HCT116 (cell line): ENCODE measurements around the gene RARB. TPM values are rescaled to one million over a fixed set of nuclear protein-coding genes. Genes with fewer than 3 reads are reported as not detected.

Experiments used
- ATAC-seq: fragments of 200-7000 bp; cut with Tn5 transposase; 2 replicates; pipeline ENCODE4 v1.9.1; 2020; ENCODE audit warnings: mild to moderate bottlenecking, moderate library complexity
- BruUV-seq: library from RNA; stranded (reverse); fragments of 400-500 nt; replicated peaks from 2 replicates; lab custom pipeline; 2021; lab: Mats Ljungman, UMichigan
- CTCF ChIA-PET: fragments of 300-600 bp; sonication (Branson Sonifier 250); formaldehyde crosslinking; loops from one replicate; lab custom pipeline; 2021; ENCODE audit warnings: antibody characterized with exemption; lab: Charles Lee
- POLR2A ChIA-PET: fragments of 300-600, 350-600 bp; sonication (Branson Sonifier 250); formaldehyde crosslinking; loops from one replicate; lab custom pipeline; 2021; ENCODE audit warnings: antibody characterized with exemption; lab: Charles Lee
- RAD21 ChIA-PET, 2 experiments: fragments of 300-600 bp; sonication (Branson Sonifier 250); formaldehyde crosslinking; loops; one replicate each; lab custom pipeline; 2023; ENCODE audit warnings: low total read pairs in 2 of 2; ENCODE audit not compliant: uncharacterized antibody in 2 of 2, unreplicated experiment in 2 of 2, low non-redundant PET in 1 of 2; lab: Charles Lee
- DNase-seq: peaks from one replicate; pipeline ENCODE4 v3.0.0-alpha.2; 2010; ENCODE audit warnings: low read depth, low spot score
- H2AFZ ChIP-seq: fragments of 200-600 bp; shearing (Covaris generic), sonication (generic); 2 replicates; pipeline ENCODE4 v1.6.1; 2017; ENCODE audit warnings: low read depth, mixed run types, mixed read lengths, antibody characterized with exemption, low read length; ENCODE audit not compliant: poor library complexity, severe bottlenecking
- H3K27ac ChIP-seq: 2 replicates; pipeline ENCODE4 v1.5.1; 2012; ENCODE audit warnings: low read depth, low read length
- H3K27me3 ChIP-seq: fragments of 200-600 bp; sonication (generic); 2 replicates; pipeline ENCODE4 v1.6.1; 2016; ENCODE audit warnings: mixed run types, low read length, mixed read lengths; ENCODE audit not compliant: insufficient read depth
- H3K36me3 ChIP-seq, 2 experiments: fragments of 200-500 bp in 1 of 2; fragments of 200-600 bp in 1 of 2; sonication (Bioruptor generic) in 1 of 2; sonication (generic) in 1 of 2; 2 replicates each; pipeline versions ENCODE4 v1.5.1 to v1.6.1; 2014 to 2016; ENCODE audit warnings: low read length in 2 of 2, inconsistent platforms in 1 of 2, mixed read lengths in 1 of 2, mixed run types in 1 of 2; ENCODE audit not compliant: insufficient read depth in 2 of 2, control insufficient read depth in 1 of 2
- H3K4me1 ChIP-seq, 2 experiments: fragments of 200-600 bp in 1 of 2; sonication (generic) in 1 of 2; 2 replicates each; pipeline versions ENCODE4 v1.5.1 to v1.6.1; 2012 to 2017; ENCODE audit warnings: low read length in 2 of 2, inconsistent platforms in 1 of 2, mild to moderate bottlenecking in 1 of 2, mixed read lengths in 1 of 2, mixed run types in 1 of 2, moderate library complexity in 1 of 2; ENCODE audit not compliant: insufficient read depth in 2 of 2, control insufficient read depth in 1 of 2
- H3K4me2 ChIP-seq: fragments of 200-600 bp; sonication (generic); 2 replicates; pipeline ENCODE4 v1.6.1; 2017; ENCODE audit warnings: mixed run types, low read length, mixed read lengths
- H3K4me3 ChIP-seq, 2 experiments: fragments of 200-600 bp in 1 of 2; sonication (generic) in 1 of 2; replicated peaks in 1 of 2; 2 replicates each; pipeline ENCODE4 v1.5.1; 2011 to 2016; ENCODE audit warnings: low read length in 2 of 2, control low read depth in 1 of 2, low read depth in 1 of 2, mild to moderate bottlenecking in 1 of 2, mixed read lengths in 1 of 2, mixed run types in 1 of 2
- H3K79me2 ChIP-seq: fragments of 200-600 bp; sonication (generic); 2 replicates; pipeline ENCODE4 v1.6.1; 2017; ENCODE audit warnings: mild to moderate bottlenecking, mixed run types, low read length, moderate library complexity, mixed read lengths; ENCODE audit not compliant: insufficient read depth
- H3K9ac ChIP-seq: fragments of 200-600 bp; sonication (generic); 2 replicates; pipeline ENCODE4 v1.6.1; 2016; ENCODE audit warnings: low read length, mixed read lengths
- H3K9me2 ChIP-seq: fragments of 200-600 bp; sonication (generic), shearing (Covaris generic); 2 replicates; pipeline ENCODE4 v1.6.1; 2017; ENCODE audit warnings: mixed run types, mild to moderate bottlenecking, moderate library complexity; ENCODE audit not compliant: insufficient read depth
- H3K9me3 ChIP-seq, 2 experiments: fragments of 200-500 bp in 1 of 2; fragments of 200-600 bp in 1 of 2; sonication (Bioruptor generic) in 1 of 2; sonication (generic) in 1 of 2; 2 replicates each; pipeline ENCODE4 v1.6.1; 2014 to 2017; ENCODE audit warnings: low read length in 2 of 2, mixed read lengths in 2 of 2, inconsistent platforms in 1 of 2, low read depth in 1 of 2, mild to moderate bottlenecking in 1 of 2, mixed run types in 1 of 2, moderate library complexity in 1 of 2; ENCODE audit not compliant: control insufficient read depth in 1 of 2, insufficient read depth in 1 of 2
- H4K20me1 ChIP-seq: fragments of 200-600 bp; sonication (generic), shearing (Covaris generic); 2 replicates; pipeline ENCODE4 v1.6.1; 2017; ENCODE audit warnings: mixed run types, mild to moderate bottlenecking, moderate library complexity; ENCODE audit not compliant: insufficient read depth
- CBX3 ChIP-seq: IDR thresholded peaks from 2 replicates; pipeline ENCODE4 v1.6.1; 2012; ENCODE audit warnings: low read depth
- CEBPB ChIP-seq: IDR thresholded peaks from 2 replicates; pipeline ENCODE4 v1.6.1; 2012; ENCODE audit warnings: low read depth
- ELF1 ChIP-seq: IDR thresholded peaks from 2 replicates; pipeline ENCODE4 v1.6.1; 2012; ENCODE audit warnings: low read depth, borderline replicate concordance
- EZH2phosphoT487 ChIP-seq: fragments of 200-600 bp; IDR thresholded peaks from 2 replicates; pipeline ENCODE4 v1.6.1; 2018; ENCODE audit warnings: antibody characterized with exemption, borderline replicate concordance
- JUND ChIP-seq: IDR thresholded peaks from 2 replicates; pipeline ENCODE4 v1.6.1; 2012
- POLR2AphosphoS5 ChIP-seq: IDR thresholded peaks from 2 replicates; pipeline ENCODE4 v1.6.1; 2011; ENCODE audit warnings: mild to moderate bottlenecking, low read depth, low read length, moderate library complexity
- RAD21 ChIP-seq: IDR thresholded peaks from 2 replicates; pipeline ENCODE4 v1.6.1; 2012; ENCODE audit warnings: low read depth, mild to moderate bottlenecking
- SIN3A ChIP-seq: IDR thresholded peaks from 2 replicates; pipeline ENCODE4 v1.6.1; 2012; ENCODE audit warnings: low read depth
- TCF7L2 ChIP-seq: IDR thresholded peaks from 2 replicates; pipeline ENCODE4 v1.7.0; 2011; ENCODE audit warnings: borderline replicate concordance, inconsistent platforms; ENCODE audit not compliant: insufficient read depth, insufficient read length; ENCODE audit errors: extremely low read depth
- ZNF274 ChIP-seq: fragments of 200-500 bp; sonication (Bioruptor generic); IDR thresholded peaks from 2 replicates; pipeline ENCODE4 v1.6.1; 2014; ENCODE audit warnings: mild to moderate bottlenecking, low read depth, low read length, inconsistent platforms
- intact Hi-C: fragments of 100-400 bp; cut with micrococcal nuclease; formaldehyde crosslinking; loops from 2 replicates; pipeline ENCODE4 v1.10.0; 2022
- total RNA-seq: library from RNA; stranded (reverse); gene quantifications from one replicate; pipeline ENCODE4 v1.2.1, GENCODE V29; 2021; ENCODE audit not compliant: unreplicated experiment
- TF ChIP-seq, protein P1 (sequence below): IDR thresholded peaks from 2 replicates; pipeline ENCODE4 v1.6.1; 2012; ENCODE audit warnings: low read depth
- TF ChIP-seq, protein P2 (sequence below), 3 experiments: fragments of 200-600 bp in 1 of 3; sonication (generic) in 1 of 3; IDR thresholded peaks in 2 of 3; conservative IDR thresholded peaks in 1 of 3; 2 replicates each; pipeline ENCODE4 v1.5.1; 2012 to 2017; ENCODE audit warnings: low read depth in 2 of 3, low read length in 2 of 3, antibody characterized with exemption in 1 of 3, borderline replicate concordance in 1 of 3, control low read depth in 1 of 3, mild to moderate bottlenecking in 1 of 3, mixed read lengths in 1 of 3, mixed run types in 1 of 3, moderate library complexity in 1 of 3; ENCODE audit not compliant: insufficient read depth in 1 of 3

RARB gene
- total RNA-seq, 1 experiment from 2014 or later: not detected

- TF ChIP-seq, protein P1, sequence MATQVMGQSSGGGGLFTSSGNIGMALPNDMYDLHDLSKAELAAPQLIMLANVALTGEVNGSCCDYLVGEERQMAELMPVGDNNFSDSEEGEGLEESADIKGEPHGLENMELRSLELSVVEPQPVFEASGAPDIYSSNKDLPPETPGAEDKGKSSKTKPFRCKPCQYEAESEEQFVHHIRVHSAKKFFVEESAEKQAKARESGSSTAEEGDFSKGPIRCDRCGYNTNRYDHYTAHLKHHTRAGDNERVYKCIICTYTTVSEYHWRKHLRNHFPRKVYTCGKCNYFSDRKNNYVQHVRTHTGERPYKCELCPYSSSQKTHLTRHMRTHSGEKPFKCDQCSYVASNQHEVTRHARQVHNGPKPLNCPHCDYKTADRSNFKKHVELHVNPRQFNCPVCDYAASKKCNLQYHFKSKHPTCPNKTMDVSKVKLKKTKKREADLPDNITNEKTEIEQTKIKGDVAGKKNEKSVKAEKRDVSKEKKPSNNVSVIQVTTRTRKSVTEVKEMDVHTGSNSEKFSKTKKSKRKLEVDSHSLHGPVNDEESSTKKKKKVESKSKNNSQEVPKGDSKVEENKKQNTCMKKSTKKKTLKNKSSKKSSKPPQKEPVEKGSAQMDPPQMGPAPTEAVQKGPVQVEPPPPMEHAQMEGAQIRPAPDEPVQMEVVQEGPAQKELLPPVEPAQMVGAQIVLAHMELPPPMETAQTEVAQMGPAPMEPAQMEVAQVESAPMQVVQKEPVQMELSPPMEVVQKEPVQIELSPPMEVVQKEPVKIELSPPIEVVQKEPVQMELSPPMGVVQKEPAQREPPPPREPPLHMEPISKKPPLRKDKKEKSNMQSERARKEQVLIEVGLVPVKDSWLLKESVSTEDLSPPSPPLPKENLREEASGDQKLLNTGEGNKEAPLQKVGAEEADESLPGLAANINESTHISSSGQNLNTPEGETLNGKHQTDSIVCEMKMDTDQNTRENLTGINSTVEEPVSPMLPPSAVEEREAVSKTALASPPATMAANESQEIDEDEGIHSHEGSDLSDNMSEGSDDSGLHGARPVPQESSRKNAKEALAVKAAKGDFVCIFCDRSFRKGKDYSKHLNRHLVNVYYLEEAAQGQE: no peak
These were observed 99.7 kb downstream of the RARB start (continued) for GRCh38 chr3:25527801-25528200.

- Histone ChIP-seq H3K27me3 (peaks cover 9% of the 10 kb centered on the region; the same call in 1 of the 2 replicates), H3K9ac (no peak overlapping the region), H3K36me3 (no peaks in the 10 kb centered on the region), H3K79me2 (no peaks in the 10 kb centered on the region), H3K4me1 (no peaks in the 10 kb centered on the region), H2AFZ (no peak overlapping the region), H3K9me2 (no peaks in the 10 kb centered on the region), H4K20me1 (no peaks in the 10 kb centered on the region), H3K27ac (no peak overlapping the region), H3K4me3 (no peak overlapping the region), H3K4me2 (no peak overlapping the region), H3K9me3 (no peaks in the 10 kb centered on the region; a peak in 1 of 4 replicates)
- ATAC-seq (no peak), DNase-seq (no peak)
- ChIA-PET RAD21 (no interaction called here), POLR2A (no interaction called here), CTCF (no interaction called here)
- TF ChIP-seq RAD21: no peak
- TF ChIP-seq, protein P2, sequence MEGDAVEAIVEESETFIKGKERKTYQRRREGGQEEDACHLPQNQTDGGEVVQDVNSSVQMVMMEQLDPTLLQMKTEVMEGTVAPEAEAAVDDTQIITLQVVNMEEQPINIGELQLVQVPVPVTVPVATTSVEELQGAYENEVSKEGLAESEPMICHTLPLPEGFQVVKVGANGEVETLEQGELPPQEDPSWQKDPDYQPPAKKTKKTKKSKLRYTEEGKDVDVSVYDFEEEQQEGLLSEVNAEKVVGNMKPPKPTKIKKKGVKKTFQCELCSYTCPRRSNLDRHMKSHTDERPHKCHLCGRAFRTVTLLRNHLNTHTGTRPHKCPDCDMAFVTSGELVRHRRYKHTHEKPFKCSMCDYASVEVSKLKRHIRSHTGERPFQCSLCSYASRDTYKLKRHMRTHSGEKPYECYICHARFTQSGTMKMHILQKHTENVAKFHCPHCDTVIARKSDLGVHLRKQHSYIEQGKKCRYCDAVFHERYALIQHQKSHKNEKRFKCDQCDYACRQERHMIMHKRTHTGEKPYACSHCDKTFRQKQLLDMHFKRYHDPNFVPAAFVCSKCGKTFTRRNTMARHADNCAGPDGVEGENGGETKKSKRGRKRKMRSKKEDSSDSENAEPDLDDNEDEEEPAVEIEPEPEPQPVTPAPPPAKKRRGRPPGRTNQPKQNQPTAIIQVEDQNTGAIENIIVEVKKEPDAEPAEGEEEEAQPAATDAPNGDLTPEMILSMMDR (IDR thresholded peaks at IDR 0.05 in 2 of 3, conservative IDR thresholded peaks at IDR 0.05 in 1 of 3; ENCODE audit: borderline replicate concordance in 1 of 3, insufficient read depth in 1 of 3, low read depth in 2 of 3, low read length in 2 of 3): no peak
- no peak for TF ChIP-seq EZH2phosphoT487
- TF ChIP-seq CEBPB: no peak
- no peak for TF ChIP-seq CBX3
- TF ChIP-seq POLR2AphosphoS5: no peak
- TF ChIP-seq TCF7L2: no peak
- no peak for TF ChIP-seq ZNF274
- TF ChIP-seq ELF1: no peak
- TF ChIP-seq SIN3A: no peak
- TF ChIP-seq JUND: no peak
- no TSS peak for BruUV-seq
- intact Hi-C loops: no loop called here
These were observed 103.9 kb downstream of the RARB start for GRCh38 chr3:25531971-25532370.
